Measurements from ENCODE around the gene UBL7. TPM values are rescaled to one million over a fixed set of nuclear protein-coding genes. Genes with fewer than 3 reads are reported as not detected.

The UBL7 gene
- total RNA-seq, 2 experiments from 2014 or later = 14.3 to 17.1 TPM

DNA sequence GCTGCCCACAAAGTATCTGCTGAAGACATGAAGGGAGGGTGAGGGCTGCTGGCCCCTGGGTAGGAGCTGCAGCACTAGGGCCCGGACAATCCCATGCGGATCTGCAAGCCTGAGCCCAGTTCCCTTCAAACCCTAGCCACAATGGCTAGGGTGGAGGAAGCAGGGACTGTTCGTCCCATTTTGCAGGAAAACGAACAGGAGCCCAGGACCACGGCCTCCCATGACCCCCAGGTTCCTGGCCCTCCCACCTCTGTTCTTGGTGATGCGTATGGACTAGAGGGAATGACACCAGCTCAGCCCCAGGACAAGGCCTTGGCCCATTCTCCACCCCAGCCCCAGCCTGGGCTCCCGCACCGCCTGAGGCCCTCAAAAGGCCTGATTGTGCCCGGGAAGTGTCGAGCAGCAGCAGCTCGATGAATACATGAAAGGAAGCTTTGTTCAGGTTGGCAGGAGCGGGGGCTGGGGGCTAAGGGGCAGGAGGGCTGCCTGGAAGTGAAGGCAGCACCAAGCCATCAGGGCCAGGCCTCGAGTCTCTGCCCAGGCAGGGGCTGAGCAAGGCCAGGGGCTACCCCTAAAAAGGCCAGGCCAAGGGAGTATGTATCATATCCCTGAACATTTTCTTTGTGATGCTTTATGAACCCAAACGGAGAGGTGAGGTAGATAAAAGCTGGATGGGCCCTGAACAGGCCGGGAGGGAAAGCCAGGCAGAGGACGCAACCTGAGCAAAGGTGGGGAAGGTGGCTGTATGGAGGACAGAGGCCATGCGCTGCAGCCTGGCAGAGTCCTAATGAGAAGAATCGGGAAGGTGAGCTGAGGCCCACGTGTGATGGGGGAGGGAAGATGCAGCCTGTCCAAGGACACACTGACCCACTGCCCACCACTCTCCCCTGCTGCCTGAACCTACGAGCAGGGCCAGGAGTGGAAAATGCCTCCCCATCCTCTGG lies 39.4 kb downstream of the UBL7 start:
- Histone ChIP-seq H3K4me3 (ENCODE audit: low read length) (no peak overlapping the region), H3K4me1 (ENCODE audit: insufficient read depth, low read length) (no peaks in the 10 kb centered on the region), H3K9me3 (ENCODE audit: control insufficient read depth in 1 of 2, insufficient read depth in 1 of 2, low read length in 2 of 2) (no peaks in the 10 kb centered on the region), H3K27ac (ENCODE audit: low read depth in 1 of 2, low read length in 2 of 2) (no peak overlapping the region), H3K36me3 (ENCODE audit: insufficient read depth, low read length) (no peaks in the 10 kb centered on the region), H3K27me3 (ENCODE audit: control insufficient read depth in 1 of 2, insufficient read depth in 2 of 2, low read length in 2 of 2) (no peaks in the 10 kb centered on the region)
- H3K36me3 Mint-ChIP-seq (ENCODE audit: low read depth) = no peaks in the 10 kb centered on the region
- no peaks in the 10 kb centered on the region for H3K9me3 Mint-ChIP-seq
- no peak overlapping the region for H3K4me3 Mint-ChIP-seq
- no peaks in the 10 kb centered on the region for H3K4me1 Mint-ChIP-seq (ENCODE audit: low read depth)
- H3K27ac Mint-ChIP-seq = no peak overlapping the region
- no peak for DNase-seq
- intact Hi-C loops (cut with DNase I, micrococcal nuclease) = no loop called here
- POLR2A ChIA-PET = no interaction called here
- no peaks in the 10 kb centered on the region for H3K27me3 Mint-ChIP-seq
- no peak for ATAC-seq (ENCODE audit: poor library complexity)
- TF ChIP-seq, protein P1, sequence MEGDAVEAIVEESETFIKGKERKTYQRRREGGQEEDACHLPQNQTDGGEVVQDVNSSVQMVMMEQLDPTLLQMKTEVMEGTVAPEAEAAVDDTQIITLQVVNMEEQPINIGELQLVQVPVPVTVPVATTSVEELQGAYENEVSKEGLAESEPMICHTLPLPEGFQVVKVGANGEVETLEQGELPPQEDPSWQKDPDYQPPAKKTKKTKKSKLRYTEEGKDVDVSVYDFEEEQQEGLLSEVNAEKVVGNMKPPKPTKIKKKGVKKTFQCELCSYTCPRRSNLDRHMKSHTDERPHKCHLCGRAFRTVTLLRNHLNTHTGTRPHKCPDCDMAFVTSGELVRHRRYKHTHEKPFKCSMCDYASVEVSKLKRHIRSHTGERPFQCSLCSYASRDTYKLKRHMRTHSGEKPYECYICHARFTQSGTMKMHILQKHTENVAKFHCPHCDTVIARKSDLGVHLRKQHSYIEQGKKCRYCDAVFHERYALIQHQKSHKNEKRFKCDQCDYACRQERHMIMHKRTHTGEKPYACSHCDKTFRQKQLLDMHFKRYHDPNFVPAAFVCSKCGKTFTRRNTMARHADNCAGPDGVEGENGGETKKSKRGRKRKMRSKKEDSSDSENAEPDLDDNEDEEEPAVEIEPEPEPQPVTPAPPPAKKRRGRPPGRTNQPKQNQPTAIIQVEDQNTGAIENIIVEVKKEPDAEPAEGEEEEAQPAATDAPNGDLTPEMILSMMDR (IDR thresholded peaks at IDR 0.05) = no peak
- CTCF ChIA-PET = no interaction called here

DNA sequence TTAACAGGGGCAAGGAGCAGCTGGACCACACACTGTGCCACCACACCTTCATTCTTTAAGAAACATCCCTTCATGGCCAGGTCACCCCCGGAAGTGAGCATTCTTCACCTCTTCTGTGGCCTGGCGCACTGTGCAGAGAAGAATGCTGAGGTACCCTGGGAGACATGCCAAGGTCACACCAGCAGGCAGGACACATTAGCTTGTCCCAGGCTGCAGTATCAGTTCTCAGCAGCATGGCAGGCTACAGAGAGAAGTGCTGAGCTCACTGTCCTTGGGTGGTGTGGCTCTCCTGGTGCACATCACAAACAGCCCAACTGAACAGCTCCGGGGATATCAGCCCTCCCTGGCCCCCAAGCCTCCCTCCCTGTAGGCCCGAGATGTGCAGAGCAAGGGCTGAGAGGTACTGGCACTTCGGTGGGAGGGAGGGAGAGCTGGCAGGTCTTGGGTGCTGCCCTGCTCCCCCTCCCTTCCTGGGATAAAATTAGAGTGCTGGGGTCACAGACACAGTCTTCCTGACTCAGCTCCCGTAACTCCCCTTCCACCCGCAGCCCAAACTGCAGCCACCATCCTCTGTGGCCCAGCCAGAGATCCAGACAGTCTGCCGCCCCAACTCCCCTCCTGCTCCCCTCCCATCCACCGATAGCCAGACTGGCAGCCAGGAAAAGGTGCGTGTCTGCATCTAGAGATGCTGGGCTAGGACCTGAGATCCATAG lies 40.6 kb downstream of the UBL7 start:
- no peak overlapping the region for H3K27ac Mint-ChIP-seq
- H3K36me3 Mint-ChIP-seq (ENCODE audit: low read depth) = no peaks in the 10 kb centered on the region
- no peak for ATAC-seq (ENCODE audit: poor library complexity)

GRCh38 chr15:74419432-74419831 lies 41.5 kb downstream of the UBL7 start:
- no peak overlapping the region for H3K27ac ChIP-seq (ENCODE audit: low read depth in 1 of 2, low read length in 2 of 2)
- peaks cover 4% of the 10 kb centered on the region for H3K36me3 ChIP-seq (ENCODE audit: insufficient read depth, low read length)
- Mint-ChIP-seq H3K4me3 (no peak overlapping the region), H3K9me3 (no peaks in the 10 kb centered on the region), H3K36me3 (ENCODE audit: low read depth) (no peaks in the 10 kb centered on the region), H3K27me3 (no peaks in the 10 kb centered on the region), H3K4me1 (ENCODE audit: low read depth) (no peaks in the 10 kb centered on the region), H3K27ac (no peak overlapping the region)
- intact Hi-C loops (cut with DNase I, micrococcal nuclease) = no loop called here
- ChIA-PET CTCF (no interaction called here), POLR2A (no interaction called here)
- no peaks in the 10 kb centered on the region for H3K4me1 ChIP-seq (ENCODE audit: insufficient read depth, low read length)
- no peak for DNase-seq
- TF ChIP-seq, protein P1 (IDR thresholded peaks at IDR 0.05) = no peak
- no peaks in the 10 kb centered on the region for H3K27me3 ChIP-seq (ENCODE audit: control insufficient read depth in 1 of 2, insufficient read depth in 2 of 2, low read length in 2 of 2)
- ATAC-seq (ENCODE audit: poor library complexity) = no peak
- H3K9me3 ChIP-seq (ENCODE audit: control insufficient read depth in 1 of 2, insufficient read depth in 1 of 2, low read length in 2 of 2) = no peaks in the 10 kb centered on the region
- H3K4me3 ChIP-seq (ENCODE audit: low read length) = no peak overlapping the region

More for the DNA sequence above, 40.6 kb downstream of the UBL7 start:
- H3K4me3 ChIP-seq (ENCODE audit: low read length) = no peak overlapping the region
- Mint-ChIP-seq H3K27me3 (no peaks in the 10 kb centered on the region), H3K4me3 (no peak overlapping the region), H3K4me1 (ENCODE audit: low read depth) (no peaks in the 10 kb centered on the region), H3K9me3 (no peaks in the 10 kb centered on the region)
- CTCF ChIA-PET = no interaction called here
- H3K27me3 ChIP-seq (ENCODE audit: control insufficient read depth in 1 of 2, insufficient read depth in 2 of 2, low read length in 2 of 2) = no peaks in the 10 kb centered on the region
- intact Hi-C loops (cut with DNase I, micrococcal nuclease) = no loop called here
- POLR2A ChIA-PET = no interaction called here
- no peak for DNase-seq
- no peaks in the 10 kb centered on the region for H3K4me1 ChIP-seq (ENCODE audit: insufficient read depth, low read length)
- no peak overlapping the region for H3K27ac ChIP-seq (ENCODE audit: low read depth in 1 of 2, low read length in 2 of 2)
- peaks cover 4% of the 10 kb centered on the region for H3K36me3 ChIP-seq (ENCODE audit: insufficient read depth, low read length)
- H3K9me3 ChIP-seq (ENCODE audit: control insufficient read depth in 1 of 2, insufficient read depth in 1 of 2, low read length in 2 of 2) = no peaks in the 10 kb centered on the region
- TF ChIP-seq, protein P1 (IDR thresholded peaks at IDR 0.05) = no peak

Data from CD4-positive, alpha-beta T cell (primary cell).